ENCODE results near the gene CDH16.
"Not testable (repeated sequence)": the region's sequence is repeated elsewhere in the genome, so short reads cannot be mapped to it uniquely, and the experiment has no call there.

Gene CDH16

DNA sequence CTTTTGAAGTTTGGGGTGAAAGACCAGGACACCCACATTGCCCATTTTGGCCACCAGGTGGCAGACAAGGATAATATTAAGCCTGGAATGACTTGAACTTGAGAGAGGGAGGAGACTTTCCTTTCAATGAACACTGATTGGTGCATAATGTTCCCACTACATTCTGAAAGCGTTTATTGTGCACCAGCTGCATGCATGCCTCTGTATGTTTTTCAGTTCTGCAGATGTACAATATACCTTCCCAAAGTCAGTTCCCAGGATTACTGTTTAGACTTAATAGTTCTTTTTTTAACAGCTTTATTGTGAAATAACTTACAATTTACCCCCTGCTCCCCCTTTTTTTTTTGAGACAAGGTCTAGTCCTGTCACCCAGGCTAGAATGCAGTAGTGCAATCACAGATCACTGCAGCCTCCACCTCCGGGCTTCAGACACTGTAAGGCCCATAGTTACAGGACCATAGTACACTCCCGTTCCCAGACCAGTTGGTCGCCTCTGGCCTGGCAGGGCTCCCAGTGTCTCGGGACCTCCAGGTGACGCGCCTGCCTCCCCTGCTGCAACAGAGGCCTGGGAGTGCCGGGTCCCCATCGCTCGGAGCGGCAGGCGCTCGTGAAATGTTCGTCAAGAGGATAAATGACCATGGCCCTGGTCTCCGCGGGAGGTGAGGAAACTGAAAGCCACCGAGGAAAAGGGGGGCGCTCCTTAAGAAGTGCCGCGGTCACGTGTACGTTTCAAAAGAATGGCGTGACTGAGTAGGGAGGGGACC is 28.8 kb upstream of the CDH16 start:
- DNase-seq (ENCODE audit: low spot score): peak; percentile 84

DNA sequence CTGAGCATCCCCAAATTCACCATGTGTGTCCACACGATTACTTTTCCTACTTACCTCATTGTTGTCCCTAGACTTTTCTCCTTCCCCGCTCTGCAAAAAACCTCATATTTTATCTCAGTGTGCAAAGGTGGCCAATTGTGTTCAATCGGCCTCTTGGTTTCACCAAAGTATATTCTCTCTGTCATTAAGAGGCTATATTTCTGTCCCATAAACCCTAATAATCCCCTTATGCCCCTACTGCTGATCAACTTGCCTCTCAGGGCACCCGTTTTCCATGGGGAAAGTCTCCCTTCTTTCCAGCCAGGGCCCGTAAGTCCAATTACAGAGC is 28.3 kb upstream of the CDH16 start:
- DNase-seq (ENCODE audit: low spot score): no peak

DNA sequence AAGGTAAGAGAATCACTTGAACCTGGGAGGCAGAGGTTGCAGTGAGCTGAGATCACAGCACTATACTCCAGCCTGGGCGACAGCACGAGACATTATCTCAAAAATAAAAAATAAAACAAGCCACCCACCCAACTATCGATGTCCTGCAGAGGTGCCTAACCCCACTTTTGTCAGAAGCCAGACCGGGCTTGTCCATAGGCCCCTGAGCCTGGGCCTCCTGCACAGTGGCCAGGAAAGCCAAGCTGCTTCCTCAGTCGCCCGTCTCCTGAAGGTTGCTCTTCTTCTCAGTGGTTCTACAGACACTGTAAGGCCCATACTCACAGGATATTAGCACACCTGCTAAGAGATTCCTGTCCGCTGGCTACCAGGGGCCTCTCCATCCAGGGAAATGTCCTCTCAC is 27.9 kb upstream of the CDH16 start:
- no peak for DNase-seq (ENCODE audit: low spot score)

DNA sequence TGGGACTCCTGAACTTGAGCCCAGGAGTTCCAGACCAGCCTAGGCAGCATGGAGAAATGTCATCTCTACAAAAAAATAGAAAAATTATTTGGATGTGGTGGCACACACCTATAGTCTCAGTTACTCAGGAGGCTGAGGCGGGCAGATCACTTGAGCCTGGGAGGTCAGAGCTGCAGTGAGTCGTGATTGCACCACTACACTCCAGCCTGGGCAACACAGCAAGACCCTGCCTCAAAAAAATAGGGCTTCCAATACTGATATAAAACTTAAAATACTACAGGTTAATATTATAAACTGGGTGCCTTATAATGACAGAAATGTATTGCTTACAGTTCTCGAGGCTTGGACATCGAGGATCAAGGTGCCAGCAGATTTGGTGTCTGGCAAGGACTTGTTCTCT is 27.3 kb upstream of the CDH16 start:
- DNase-seq (ENCODE audit: low spot score): no peak

DNA sequence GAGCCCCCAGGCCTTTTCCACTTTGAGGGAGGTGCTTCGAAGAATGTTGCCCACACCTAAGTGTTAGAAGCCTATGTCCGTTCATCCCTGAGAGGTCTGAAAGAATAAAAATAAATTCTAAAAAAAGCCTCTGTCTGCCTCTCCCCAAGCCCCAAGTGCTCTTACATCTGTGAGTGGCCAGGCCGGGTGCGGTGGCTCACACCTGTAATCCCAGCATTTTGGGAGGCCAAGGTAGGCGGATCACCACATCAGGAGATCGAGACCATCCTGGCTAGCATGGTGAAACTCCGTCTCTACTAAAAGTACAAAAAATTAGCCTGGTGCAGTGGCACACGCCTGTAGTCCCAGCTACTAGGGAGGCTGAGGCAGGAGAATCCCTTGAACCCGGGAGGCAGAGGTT is 26.3 kb upstream of the CDH16 start:
- DNase-seq (ENCODE audit: low spot score): not testable (repeated sequence)

DNA sequence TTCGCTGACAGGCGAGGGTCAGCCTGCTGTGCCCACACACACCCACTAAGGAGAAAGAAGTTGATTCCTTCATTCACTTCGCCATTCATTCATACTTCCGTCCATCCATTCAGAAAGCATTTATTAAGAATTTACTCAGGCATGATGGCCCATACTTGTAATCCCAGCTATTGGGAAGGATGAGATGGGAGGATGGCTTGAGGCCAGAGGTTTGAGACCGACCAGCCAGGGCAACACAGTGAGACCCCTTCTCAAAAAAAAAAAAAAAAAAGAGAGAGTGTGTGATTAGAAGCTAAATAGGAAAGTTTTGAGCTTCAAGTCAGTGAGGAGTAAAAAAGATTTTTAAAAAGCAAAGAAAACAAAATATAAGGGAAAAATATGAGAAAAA is 25.4 kb upstream of the CDH16 start:
- DNase-seq (ENCODE audit: low spot score): no peak

DNA sequence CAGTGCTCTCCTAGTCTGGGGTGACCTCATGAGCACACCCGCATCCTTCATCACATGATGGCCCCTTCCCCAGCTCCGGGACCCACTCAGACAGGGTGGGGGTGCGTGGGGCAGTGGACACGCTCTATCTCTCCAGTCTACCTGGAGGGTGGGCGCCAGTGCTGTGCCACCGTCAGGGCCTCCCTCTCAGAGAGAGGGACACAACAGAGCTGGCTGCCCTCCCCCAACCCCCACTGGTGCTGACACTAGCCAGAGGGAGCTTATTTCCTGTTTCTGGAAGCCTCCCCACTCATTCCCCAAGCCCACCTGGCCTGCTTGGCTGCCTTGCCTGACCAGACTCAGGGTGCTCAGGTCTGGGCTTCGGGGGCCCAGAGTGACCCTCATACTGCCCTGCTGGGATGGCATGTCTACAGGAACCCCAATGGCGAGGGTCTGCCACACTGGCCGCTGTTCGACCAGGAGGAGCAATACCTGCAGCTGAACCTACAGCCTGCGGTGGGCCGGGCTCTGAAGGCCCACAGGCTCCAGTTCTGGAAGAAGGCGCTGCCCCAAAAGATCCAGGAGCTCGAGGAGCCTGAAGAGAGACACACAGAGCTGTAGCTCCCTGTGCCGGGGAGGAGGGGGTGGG is 24.9 kb upstream of the CDH16 start:
- no peak for DNase-seq (ENCODE audit: low spot score)

DNA sequence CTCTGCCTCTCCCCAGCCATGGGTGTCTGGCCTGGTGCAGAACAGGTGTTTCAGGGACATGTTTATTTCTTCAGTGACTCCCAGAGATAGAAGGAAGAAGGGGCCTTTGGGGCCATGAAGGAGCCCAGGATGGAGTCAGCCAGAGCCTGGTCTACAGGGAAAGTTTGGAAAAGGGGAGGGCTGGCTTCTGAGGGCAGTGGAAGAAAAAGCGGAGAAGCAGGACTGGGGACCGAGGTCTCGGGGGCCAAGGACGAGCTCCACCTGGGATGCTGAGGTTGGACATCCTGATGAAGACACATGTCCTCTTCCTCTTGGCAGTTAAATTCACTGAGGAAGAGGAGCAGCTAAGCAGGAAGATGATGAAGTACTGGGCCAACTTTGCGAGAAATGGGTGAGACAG is 24.3 kb upstream of the CDH16 start:
- DNase-seq (ENCODE audit: low spot score): no peak

DNA sequence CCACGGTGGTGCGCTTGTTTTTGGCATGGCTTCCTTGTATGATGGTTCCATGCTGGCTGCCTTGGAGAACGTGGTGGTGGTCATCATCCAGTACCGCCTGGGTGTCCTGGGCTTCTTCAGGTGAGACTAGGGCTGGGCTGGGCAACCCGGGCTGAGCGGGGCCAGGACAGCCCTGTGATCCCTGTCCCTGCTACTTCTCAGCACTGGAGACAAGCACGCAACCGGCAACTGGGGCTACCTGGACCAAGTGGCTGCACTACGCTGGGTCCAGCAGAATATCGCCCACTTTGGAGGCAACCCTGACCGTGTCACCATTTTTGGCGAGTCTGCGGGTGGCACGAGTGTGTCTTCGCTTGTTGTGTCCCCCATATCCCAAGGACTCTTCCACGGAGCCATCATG is 21.6 kb upstream of the CDH16 start:
- no peak for DNase-seq (ENCODE audit: low spot score)

DNA sequence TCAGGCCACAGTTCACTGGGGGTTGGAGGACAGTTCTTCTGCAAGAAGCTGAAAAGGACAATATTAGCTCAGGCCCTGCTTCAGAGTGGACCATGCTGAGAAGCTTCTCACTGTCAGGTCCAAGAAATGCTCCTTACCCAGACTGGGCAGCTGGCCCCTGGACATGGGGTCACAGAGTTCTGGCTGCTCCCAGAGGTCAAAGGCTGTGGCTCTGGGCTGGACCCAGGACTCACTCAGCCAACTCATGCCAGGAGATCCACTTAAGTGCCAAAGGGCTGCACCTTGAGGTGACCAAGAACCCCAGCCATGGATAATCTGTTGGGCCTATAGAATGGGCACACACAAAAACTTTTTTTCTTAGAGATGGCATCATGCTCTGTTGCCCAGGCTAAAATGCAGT is 20.7 kb upstream of the CDH16 start:
- DNase-seq (ENCODE audit: low spot score): no peak

DNA sequence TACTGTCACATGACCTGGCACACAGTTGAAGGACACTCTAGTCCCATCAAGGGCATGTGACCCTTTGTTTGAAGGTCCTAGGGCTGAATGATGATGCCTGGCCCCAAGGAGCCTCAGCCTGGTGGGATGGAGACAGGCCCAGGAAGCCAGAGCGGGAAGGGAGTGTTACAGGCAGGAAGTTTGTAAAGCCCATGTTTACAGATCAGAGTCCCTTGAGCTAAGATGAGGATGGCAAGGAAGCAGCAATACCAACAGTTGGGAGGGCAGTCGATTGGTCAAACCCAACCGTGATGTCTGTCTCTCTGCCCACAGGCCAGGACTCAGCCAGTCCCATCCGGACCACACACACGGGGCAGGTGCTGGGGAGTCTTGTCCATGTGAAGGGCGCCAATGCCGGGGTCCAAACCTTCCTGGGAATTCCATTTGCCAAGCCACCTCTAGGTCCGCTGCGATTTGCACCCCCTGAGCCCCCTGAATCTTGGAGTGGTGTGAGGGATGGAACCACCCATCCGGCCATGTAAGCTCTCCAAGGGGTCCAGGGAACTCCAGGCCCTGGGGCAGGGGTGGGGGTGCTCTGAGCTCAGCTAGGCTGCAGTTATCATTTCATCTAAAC is 19.1 kb upstream of the CDH16 start:
- no peak for DNase-seq (ENCODE audit: low spot score)

DNA sequence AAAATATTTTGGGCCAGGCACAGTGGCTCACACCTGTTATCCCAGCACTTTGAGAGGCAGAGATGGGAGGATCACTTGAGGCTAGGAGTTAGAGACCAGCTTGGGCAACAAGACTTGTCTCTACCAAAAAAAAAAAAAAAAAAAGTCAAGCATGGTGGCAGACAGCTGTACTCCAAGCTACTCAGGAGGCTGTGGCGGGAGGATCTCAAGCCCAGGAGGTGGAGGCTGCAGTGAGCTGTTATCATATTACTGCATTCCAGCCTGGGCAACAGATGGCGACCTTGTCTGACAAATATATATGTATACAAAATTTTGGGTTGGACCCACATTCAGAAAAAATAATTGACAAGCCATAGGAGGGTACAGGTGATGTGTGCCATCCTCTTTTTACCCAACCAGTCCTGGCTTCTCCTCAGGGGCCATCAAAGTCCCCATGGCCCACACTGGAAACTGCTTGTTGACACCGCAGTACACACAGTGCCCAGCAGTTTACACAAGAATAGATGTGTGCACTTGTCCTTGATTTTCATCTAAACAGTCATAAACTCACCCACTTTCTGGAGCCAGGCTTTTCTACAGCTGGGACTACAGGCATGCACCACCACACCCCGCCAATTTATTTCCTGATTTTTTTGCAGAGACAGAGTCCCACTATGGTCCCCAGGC is 18.3 kb upstream of the CDH16 start:
- DNase-seq (ENCODE audit: low spot score): no peak

DNA sequence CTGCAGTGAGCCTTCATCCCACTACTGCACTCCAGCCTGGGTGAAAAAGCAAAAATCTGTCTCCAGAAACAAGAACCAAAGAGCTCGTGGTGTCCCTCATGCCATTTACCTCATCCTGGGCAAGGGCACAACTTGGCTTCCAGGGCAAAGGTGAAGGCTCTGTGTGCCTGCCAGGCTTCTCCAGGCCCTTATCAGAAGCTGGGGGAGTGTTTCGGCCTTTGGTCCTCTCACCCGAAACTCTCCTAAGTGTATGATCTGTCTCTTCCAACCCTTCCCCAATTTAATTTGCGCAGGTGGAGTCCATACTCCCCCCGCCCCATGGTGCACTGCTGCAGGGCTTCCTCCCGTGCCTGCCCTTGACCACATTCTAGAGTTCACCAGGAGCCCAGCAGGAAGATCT is 17.8 kb upstream of the CDH16 start:
- DNase-seq (ENCODE audit: low spot score): no peak

DNA sequence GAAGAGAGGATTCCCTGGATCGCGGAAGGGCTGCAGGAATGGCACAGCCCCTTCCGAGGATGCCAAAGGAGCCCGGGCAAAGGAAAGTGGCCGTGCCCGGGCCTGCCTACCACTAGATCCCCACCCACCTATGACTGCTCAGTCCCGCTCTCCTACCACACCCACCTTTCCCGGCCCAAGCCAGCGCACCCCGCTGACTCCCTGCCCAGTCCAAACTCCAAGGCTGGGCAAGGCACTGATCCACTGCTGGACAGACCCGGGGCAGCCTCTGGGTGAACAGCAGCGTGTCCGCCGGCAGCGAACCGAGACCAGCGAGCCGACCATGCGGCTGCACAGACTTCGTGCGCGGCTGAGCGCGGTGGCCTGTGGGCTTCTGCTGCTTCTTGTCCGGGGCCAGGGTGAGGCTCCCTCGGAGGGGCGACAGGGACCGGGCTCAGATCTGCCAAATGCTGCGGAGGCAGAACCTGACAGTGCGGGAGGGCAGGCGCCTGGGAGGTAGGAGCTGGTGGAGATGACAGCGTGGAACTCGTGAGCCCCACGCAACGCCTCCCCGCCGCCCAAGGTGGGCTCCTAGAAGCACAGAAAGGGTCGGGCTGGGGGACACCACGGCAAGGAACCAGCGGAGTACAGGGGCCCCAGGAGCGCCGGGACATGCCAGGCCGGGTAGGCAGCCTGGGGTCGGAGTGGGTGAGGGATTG is 16.8 kb upstream of the CDH16 start, which contains the start of gene CES2:
CES2 (plus strand) TSS at position 203 of the 698 bp plus-strand sequence; CDS start at position 323, 120 bp downstream.
- DNase-seq (ENCODE audit: low spot score): peak; percentile 17

DNA sequence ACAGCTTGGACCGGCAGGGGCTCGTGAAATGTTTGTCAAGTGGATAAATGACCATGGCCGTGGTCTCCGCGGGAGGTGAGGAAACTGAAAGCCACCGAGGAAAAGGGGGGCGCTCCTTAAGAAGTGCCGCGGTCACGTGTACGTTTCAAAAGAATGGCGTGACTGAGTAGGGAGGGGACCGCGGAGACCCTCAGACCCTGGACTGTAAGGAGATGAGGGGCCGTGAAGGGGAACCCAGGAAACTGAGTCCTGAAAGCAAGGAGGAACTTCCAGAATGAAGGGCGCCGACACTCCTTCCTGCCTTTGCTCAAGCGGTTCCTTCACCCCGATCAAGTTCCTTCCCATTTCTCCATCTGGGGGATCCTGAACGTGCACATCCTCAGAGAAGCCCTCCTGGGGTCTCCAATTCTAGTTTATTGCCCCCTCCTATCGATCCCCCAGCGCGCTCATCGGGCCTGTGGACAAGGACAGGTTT is 16.2 kb upstream of the CDH16 start:
- DNase-seq (ENCODE audit: low spot score): not testable (repeated sequence)

DNA sequence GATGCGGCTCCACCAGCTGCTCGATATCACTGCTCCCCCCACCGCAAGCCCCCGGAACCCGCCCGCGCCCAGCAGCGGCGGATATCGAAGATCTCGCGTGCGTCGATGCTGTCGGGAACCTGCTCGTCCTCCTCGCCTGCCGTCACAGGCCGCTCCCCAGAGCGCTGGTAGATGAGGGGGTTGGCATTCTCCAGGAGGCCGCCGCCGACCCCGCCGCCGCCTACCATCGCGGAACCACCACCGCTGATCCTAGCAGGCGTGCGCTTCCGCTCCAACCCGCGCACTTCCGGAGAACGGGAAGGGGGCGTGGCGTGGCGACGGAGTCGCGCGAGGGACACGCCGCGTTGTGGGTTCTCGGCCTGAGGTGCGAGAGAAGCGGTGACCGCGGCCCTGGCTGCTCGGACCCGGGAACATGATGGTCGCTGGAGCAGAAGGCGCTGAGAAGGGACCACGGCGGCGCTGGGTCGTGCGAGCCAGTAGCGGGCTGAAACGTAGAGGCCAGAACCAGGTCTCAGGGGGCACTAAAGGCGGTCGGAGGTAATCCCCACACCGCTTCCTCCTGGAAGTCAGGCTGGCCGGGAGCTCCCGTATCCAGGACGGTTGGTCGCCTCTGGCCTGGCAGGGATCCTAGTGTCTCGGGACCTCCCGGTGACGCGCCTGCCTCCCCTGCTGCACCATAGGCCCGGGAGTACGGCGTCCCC is 15.6 kb upstream of the CDH16 start, which contains the start of gene CIAO2B:
CIAO2B (minus strand) TSS at position 265 of the 701 bp plus-strand sequence; CDS start at position 227, 38 bp downstream.
- DNase-seq (ENCODE audit: low spot score): peak; percentile 91

DNA sequence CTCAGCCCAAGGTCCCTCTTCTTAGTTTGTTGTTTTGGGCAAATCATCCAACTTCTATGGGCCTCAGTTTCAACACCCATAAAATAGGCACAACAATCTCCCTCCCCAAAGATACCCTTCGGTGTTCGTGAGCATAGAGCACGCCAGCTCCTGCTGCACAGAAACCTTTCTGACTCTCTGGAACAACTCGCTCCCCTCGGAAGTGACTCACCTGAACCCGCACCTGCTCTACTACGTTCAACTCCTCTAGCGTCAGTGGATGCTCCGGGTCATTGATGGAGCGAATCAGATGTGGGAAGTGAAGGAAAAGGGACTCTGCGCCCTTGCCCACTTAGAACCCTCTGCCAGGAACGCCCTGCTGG is 15.1 kb upstream of the CDH16 start:
- DNase-seq (ENCODE audit: low spot score): peak; percentile 14

DNA sequence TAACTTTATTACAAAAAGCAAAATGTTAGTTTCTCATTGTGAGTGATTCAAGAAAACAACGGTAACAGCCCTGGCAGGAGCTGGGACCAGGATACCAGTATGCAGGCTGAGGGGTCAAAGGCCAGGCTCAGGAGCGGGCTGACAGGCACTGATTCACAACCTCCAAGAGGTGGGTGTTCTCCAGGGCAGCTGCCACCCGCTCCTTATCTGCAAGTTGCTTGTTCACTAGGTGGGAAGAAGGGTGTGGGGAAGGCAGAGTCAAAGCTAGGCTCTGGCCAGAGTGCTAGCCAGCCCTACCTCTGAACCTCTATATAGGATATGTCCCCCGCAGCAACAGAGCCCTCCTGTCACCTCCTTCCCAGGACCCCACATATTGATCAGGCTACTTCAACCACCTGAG is 13.4 kb upstream of the CDH16 start:
- no peak for DNase-seq (ENCODE audit: low spot score)

DNA sequence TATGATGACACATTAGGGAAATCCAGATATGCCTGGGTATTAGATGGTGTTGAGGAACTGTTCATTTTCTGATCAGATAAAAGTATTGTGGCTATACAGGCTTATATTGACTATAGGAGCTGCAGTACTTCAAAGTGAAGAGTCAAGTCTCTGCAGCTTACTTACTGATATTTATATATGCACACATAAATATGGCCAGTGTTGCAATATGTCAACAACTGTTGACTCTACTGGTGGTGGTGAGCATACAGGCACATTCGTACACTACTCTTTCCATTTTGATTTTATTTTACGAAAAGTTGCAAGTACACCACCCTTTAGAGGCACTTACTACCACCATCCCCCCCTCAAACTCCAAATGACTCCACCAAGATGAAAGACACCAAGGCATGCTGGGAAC is 13.0 kb upstream of the CDH16 start:
- no peak for DNase-seq (ENCODE audit: low spot score)

DNA sequence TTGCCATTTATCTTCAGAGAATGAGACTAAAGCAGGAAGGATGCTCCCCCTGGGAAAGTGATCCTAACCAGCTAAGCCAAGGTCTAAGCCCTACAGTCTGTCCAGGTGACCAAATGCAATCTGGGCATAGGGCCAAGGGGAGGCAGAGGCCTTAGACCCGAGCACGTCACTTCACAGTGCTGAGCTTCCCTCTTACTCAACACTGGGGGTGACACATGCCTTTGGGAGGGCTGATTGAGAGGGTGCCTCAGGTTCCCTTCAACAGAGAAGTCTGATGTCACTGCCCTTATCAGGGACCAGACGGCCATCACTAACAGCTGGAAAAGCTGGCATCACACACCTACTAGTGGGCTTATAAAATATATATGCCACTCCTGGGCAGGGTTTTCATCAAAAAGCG is 11.5 kb upstream of the CDH16 start:
- DNase-seq (ENCODE audit: low spot score): no peak

DNA sequence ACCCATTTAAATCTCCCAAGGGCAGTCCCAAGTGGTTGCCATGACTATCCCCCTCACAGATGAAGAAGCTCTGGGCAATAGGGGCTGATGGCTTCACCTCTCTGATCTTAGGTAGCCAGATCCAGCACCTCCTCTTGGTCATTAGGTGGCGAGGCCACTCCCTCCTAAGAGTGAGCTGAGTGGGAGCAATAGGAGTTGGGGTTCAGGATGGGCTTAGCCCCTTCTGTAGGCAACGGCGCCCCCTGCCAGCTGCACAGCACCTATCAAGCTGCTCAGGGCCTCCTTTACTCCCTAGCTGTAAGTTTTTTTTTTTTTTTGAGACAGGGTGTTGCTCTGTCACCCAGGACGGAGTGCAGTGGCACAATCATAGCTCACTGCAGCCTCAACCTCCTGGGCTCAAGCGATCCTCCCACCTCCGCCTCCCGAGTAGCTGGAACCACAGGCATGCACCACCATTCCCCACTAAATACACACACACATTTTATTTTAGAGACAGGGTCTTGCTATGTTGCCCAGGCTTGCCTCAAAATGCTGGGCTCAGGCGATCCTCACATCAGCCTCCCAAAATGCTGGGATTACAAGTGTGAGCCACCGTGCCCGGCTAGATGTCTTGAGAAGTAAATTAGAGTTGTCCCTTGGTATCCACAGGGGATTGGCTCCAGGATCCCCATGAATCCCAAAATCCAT is 10.2 kb upstream of the CDH16 start:
- no peak for DNase-seq (ENCODE audit: low spot score)
